ENCODE measurements around the gene ALDH3B1. TPM values are rescaled to one million over a fixed set of nuclear protein-coding genes. Genes with fewer than 3 reads are reported as not detected.

The ALDH3B1 gene
- total and polyA plus RNA-seq, 9 of the 15 experiments (the other 6 are each of a cell fraction or from before 2014, with no cell fraction given), result 0.01 to 0.35 (median 0.07) TPM; not detected in 2

- TF ChIP-seq MAX (CRISPR knock-in tag; IDR thresholded peaks at IDR 0.05), result peak; percentile 88
- peak; percentile 70 for TF ChIP-seq POLR2G (IDR thresholded peaks at IDR 0.05; ENCODE audit: low read depth, low read length)
- TF ChIP-seq E2F6 (IDR thresholded peaks at IDR 0.05; ENCODE audit: borderline replicate concordance in 1 of 2, extremely low read depth in 1 of 2, insufficient read depth in 1 of 2, insufficient read length in 1 of 2, low read depth in 1 of 2, low read length in 1 of 2, poor library complexity in 1 of 2, severe bottlenecking in 1 of 2), result peak; percentile 83 to 94
- TF ChIP-seq NONO (IDR thresholded peaks at IDR 0.05; ENCODE audit: low read depth in 2 of 2, low read length in 1 of 2), result 0 out of 4 replicates have a peak, but pooled peaks of 1 of the 2 experiments have one; percentile 26
- 0 out of 2 replicates have a peak, but pooled peaks have one; percentile 8 for TF ChIP-seq LCOR (CRISPR knock-in tag; IDR thresholded peaks at IDR 0.05)
- TF ChIP-seq CTCF (IDR thresholded peaks at IDR 0.05 in 2 of 3, conservative IDR thresholded peaks at IDR 0.05 in 1 of 3; ENCODE audit: insufficient read depth in 2 of 3, low read depth in 1 of 3, low read length in 3 of 3), result peak in 1 of 3 experiments; percentile 8; a peak in 1 of 6 replicates
- TF ChIP-seq KLF1 (tag; IDR thresholded peaks at IDR 0.05), result no peak
- peak; percentile 74 for TF ChIP-seq ZFX (CRISPR knock-in tag; IDR thresholded peaks at IDR 0.05)
- TF ChIP-seq HLTF (IDR thresholded peaks at IDR 0.05), result no peak
- TF ChIP-seq ZC3H4 (CRISPR knock-in tag; IDR thresholded peaks at IDR 0.05; ENCODE audit: borderline replicate concordance), result no peak
- peak; percentile 66 for TF ChIP-seq NFIC (IDR thresholded peaks at IDR 0.05)
- no peak for TF ChIP-seq CSDE1 (IDR thresholded peaks at IDR 0.05)
- TF ChIP-seq JUNB (CRISPR knock-in tag; conservative IDR thresholded peaks at IDR 0.05), result no peak
- TF ChIP-seq GABPB1 (CRISPR knock-in tag; IDR thresholded peaks at IDR 0.05), result peak; percentile 47; the same call in 1 of the 2 replicates
- peak; percentile 26 for TF ChIP-seq PRDM10 (IDR thresholded peaks at IDR 0.05; ENCODE audit: partially characterized antibody)
- TF ChIP-seq ZNF699 (CRISPR knock-in tag; IDR thresholded peaks at IDR 0.05; ENCODE audit: insufficient replicate concordance), result no peak
- TF ChIP-seq TFAP4 (CRISPR knock-in tag; IDR thresholded peaks at IDR 0.05; ENCODE audit: borderline replicate concordance), result peak; percentile 49; the same call in 1 of the 2 replicates
These were observed at the start of gene ALDH3B1 (continued) for GRCh38 chr11:68010090-68011041.

Measured in K562 (cell line).